Anterior cingulate cortex (tissue), 58 donors: ENCODE data around the gene THOC6.

Source experiments
- DNase-seq, 58 donors: peaks; one replicate each; lab custom pipeline; 2025; lab: John Stamatoyannopoulos, UW

The THOC6 gene

DNA sequence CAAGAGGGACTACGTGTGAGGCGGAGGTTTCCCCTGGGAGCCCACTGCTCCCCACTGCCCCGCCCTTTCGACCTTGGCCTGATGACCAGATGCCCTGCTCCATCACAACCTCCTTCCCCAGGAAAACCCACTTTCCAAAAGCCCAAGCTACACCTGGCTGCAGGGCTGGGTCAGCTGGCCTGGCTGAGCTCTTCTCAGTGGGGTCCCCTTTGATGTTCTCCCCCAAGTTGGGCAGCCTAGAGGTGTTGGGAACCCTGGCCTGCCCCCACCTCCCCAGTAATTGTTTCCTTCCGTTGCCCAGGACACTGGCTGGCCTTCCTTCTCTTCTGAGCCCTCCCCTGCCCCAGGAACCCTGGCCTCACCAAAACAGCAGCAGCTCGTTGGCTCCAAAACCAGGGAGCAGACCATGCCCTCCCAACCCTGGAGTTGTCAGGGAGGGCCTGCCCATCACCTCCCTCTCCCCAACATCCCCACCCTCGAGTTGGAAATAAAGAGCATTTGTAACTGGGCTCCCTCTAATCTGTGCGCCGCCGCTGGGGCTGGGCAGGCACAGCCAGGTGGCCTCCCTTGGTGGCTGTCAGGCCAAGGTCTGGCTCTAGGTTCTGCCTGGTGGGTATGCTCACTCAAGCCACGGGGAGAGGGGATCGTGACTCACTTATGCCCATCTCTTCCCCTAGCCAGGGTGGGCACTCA, 9.7 kb upstream of the THOC6 start:
- DNase-seq: no peak

DNA sequence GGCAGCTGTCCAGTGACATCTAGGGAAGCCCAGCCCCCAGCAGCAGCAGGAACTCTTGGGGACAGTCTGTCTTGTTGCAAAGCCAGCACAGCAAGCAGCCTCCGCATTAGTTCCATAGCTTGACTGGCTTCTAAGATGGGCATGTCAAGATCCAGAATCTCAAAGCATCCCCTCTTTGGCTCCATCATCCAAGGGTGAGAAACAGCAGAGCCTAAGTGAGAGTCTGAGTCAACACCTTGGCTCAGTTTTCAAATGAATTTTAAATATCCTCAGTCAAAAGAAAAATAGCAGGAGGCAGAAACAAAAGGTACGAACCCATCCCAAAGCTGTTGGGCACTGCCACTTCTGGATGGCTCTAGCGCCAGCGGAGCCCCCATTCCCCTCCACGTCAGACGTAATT, 8.9 kb upstream of the THOC6 start:
- DNase-seq: no peak

DNA sequence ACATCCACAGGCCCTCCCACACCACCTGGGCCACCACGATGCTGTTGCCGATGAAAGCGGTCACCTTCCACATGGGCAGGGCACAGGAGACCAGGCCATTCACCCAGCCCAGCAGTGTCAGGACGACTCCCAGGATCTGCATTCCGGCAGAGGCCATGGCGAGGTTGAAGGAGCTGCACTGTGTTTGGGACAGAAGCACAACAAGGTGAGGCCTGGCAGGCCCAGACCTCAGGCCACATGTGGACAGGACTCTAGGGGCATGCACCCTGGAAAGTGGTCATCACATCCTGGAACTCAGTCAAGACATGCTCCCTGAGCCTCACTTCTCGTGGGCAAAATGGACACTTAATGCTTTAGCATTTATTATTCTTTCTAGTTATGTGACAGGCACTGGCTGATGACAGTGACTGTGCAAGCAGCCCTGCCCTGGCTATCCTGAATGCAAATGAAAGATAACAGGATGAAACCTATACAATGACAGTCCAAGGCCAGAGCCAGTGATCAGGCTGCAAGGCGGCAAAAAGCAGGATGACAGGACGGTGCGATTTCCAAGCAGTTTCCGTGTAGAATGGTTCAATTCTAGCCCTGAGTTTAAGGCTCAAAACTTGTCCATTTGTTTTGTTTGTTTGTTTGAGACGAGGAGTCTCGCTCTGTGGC, 7.8 kb upstream of the THOC6 start:
- DNase-seq: no peak

DNA sequence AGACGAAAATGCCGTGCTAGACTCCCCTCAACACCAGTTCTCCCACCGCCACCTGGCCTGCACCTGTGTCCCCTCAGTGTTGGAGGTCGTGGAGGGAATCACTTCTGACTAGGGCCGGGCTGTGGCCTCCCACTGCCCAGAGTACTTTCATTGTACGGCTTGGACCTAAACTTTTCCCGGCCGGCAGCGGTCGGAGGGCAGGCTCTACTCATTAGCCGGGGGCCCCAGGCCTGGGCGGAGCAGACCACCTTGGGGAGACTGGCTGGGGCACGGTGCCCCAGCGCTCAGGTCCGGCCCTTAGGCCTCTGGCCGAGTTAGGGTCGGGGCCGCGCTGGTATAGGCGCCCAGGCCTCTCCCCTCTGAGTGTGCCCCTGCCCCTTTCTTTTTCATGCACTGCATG, 6.5 kb upstream of the THOC6 start:
- DNase-seq: no peak

DNA sequence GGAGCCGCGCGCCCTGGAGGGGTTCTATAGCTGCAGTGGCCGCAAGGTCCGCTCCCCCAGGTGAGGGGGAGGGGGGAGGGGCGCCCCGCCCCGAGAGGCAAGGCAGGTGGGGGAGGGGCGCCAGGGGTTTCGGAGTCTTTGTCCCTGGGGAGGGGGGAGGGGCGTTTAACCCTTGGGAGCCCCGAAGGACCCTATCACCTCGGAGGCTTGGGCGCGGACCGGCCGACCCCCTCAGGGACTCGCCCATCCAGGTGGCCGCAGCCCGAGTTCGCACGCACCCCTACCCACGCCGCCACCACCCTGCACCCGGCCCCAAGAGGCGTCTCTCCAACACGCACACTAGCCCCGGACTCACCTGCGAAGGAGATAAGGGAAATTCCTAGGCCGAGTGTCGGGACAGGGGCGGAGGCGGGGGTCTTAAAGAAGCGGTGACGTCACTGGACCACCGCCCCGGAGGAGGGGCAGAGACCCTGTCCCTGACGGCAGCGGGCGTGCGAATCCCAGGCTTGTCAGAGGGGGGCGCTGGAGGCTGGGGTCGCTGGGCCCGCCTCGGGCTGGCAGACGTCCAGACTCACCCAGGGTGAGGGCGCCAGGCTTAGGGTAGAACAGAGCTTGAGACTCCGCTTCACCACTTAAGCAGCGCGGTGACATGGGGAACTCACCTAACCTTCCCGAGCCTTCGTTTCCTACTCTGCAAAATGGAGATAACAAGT, 5.9 kb upstream of the THOC6 start, which contains the start of gene CLDN6:
Gene CLDN6, minus strand, starts transcription at position 390 of the 713 bp plus-strand sequence. CDS start 2,162 bp downstream, outside the sequence.
- DNase-seq: peak in 1 of 58 donors; percentile 16

DNA sequence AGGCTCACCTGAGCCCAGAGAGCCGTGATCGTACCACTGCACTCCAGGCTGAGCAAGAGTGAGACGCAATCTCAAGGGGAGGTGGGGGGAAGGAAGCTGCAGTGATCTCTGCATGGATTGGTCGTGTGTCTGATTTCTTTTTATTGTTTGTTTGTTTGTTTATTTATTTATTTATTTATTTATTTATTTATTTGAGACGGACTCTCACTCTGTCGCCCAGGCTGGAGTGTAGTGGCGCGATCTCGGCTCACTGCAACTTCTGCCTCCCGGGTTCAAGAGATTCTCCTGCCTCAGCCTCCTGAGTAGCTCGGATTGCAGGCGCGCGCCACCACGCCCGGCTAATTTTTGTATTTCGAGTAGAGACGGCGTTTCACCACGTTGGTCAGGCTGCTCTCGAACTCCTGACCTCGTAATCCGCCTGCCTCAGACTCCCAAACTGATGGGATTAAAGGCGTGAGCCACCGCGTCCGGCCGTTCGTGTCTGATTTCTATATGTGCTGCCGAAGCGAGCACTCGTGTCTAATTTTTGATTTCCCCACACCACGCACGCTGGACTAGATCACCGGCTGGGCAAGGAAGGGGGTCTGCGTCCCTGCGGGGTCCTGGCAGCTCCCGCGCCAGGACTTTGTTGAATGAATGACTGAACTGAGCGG, 4.1 kb upstream of the THOC6 start:
- no peak for DNase-seq

DNA sequence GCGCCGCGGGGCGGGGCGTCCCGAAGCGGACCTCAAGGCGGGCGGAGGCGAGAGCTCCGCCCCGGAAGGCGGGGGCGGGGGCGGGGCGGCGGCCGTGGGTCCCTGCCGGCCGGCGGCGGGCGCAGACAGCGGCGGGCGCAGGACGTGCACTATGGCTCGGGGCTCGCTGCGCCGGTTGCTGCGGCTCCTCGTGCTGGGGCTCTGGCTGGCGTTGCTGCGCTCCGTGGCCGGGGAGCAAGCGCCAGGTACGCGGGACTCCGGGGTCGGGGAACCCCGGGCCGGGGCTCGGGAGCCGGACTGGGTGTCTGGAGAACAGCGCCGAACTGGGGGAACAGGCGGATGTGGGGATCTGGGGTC, 3.6 kb upstream of the THOC6 start, which contains the start of gene TNFRSF12A:
Gene TNFRSF12A, plus strand, starts transcription at position 122 of the 357 bp plus-strand sequence. Its CDS starts 30 bp downstream, at position 152.
- peak in 32 of 58 donors; percentile 6 to 59 (median 26) for DNase-seq

DNA sequence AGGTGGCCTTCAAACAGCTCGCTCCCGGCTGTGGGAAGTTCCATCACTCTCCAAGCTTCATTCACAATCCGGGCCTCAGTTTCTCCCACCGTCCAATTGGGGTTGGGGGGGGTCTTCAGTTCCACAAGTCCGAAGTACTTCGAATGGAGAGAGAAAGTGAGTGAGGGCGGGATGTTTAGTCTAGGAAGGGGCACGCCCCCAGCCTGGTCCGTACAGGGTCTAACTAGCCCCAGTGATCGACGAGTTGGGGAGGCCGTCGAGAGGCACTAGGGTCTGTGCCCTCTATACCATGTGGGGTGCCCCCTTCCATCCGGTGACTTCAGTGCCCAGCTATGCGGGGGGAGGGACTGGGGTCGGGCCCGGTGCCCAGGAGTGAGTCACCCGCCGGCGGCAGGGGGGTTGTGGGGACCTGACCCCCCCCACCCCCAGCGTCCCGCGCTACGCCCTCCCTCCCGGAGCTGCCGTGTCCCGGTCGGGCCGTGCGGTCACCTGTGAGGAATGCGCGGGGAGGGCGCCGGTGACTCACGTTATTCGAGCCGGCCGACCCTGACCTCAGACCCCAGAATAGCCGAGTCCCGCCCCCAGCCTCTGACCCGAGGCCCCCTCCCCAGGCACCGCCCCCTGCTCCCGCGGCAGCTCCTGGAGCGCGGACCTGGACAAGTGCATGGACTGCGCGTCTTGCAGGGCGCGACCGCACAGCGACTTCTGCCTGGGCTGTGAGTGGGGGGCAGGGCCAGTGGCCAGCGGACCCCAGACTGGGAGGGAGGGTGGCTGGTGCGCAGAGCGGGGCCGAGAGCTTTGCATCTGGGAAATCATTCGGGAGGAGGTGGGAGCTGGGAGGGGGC, 3.0 kb upstream of the THOC6 start:
- peak in 18 of 58 donors; percentile 12 to 86 (median 37) for DNase-seq

DNA sequence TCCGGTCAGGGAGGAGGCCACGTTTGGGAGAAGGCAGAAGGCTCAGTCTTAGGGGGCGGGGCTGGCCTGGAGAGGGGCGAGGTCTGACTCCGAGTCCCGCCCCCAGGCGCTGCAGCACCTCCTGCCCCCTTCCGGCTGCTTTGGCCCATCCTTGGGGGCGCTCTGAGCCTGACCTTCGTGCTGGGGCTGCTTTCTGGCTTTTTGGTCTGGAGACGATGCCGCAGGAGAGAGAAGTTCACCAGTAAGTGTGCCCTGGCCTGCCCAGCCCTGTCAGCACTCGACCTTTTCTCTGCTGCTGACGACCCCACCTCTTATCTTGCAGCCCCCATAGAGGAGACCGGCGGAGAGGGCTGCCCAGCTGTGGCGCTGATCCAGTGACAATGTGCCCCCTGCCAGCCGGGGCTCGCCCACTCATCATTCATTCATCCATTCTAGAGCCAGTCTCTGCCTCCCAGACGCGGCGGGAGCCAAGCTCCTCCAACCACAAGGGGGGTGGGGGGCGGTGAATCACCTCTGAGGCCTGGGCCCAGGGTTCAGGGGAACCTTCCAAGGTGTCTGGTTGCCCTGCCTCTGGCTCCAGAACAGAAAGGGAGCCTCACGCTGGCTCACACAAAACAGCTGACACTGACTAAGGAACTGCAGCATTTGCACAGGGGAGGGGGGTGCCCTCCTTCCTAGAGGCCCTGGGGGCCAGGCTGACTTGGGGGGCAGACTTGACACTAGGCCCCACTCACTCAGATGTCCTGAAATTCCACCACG, 2.2 kb upstream of the THOC6 start:
- DNase-seq: peak in 17 of 58 donors; percentile 14 to 57 (median 25)

DNA sequence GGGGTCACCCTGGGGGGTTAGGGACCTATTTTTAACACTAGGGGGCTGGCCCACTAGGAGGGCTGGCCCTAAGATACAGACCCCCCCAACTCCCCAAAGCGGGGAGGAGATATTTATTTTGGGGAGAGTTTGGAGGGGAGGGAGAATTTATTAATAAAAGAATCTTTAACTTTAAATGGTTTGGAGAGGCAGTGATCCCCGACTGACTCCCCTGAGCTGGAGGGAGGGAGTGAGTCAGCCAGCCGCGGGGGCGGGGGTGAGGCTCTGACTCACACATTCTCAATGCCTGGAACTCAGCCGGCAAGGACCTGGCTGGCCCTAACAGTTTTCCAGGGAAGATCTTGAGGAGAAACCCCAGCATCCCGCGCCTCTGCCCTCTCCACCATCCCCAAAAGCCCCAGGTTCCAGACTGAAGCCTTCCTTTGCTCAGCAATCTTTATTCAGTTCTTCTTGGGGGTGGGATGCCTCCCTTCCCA, 1.6 kb upstream of the THOC6 start:
- peak in 49 of 58 donors; percentile 6 to 82 (median 39) for DNase-seq

DNA sequence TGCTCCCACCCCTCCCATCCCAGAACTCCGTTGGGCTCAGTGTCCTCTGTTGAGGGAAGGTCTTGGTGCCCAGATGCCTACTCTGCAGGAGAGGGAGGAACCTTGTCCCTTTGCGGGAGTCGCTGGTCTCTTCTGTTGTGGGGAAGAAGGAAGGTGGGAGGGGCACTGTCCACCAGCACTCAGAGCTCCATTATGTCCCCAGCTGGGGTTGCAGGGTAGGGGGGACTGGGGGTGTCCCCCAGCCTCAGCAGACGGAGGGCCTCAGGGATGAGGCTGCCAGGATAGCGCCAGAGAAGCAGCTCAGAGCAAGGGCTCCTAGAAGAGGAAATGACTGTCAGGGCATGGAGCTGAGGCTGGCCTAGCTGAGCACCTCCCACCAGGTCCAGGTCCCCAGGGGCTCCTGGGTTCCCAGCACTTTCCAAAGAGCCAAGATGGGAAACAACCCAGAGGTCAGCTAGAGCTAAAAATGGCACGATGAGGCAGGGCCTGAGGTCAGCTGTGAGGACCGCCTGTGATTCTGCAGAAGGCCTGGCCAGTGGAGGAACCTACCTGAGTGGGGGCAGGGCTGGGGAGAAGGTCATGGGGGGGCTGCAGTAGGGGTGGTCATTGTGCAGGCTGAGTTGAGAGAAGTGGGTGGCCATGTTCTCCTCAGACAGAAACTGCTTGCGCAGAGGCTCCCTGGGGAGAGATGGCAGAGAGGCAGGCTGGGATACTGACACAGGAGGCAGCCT, 986 bp upstream of the THOC6 start:
- peak in 1 of 58 donors; percentile 24 for DNase-seq

DNA sequence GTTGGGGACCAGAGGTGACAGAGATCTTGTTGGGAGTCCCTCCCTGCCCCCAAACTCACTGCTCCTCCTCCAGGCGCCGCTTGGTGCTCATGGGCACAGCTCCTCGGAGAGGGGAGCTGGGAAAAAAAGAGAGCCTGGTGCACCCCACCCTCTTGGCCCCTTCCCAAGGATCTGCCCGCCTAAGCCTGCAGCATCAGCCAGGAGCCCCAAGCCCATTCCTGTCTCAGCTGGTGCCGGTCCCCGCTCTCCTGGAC, 493 bp upstream of the THOC6 start:
- peak in 38 of 58 donors; percentile 22 to 77 (median 58) for DNase-seq

DNA sequence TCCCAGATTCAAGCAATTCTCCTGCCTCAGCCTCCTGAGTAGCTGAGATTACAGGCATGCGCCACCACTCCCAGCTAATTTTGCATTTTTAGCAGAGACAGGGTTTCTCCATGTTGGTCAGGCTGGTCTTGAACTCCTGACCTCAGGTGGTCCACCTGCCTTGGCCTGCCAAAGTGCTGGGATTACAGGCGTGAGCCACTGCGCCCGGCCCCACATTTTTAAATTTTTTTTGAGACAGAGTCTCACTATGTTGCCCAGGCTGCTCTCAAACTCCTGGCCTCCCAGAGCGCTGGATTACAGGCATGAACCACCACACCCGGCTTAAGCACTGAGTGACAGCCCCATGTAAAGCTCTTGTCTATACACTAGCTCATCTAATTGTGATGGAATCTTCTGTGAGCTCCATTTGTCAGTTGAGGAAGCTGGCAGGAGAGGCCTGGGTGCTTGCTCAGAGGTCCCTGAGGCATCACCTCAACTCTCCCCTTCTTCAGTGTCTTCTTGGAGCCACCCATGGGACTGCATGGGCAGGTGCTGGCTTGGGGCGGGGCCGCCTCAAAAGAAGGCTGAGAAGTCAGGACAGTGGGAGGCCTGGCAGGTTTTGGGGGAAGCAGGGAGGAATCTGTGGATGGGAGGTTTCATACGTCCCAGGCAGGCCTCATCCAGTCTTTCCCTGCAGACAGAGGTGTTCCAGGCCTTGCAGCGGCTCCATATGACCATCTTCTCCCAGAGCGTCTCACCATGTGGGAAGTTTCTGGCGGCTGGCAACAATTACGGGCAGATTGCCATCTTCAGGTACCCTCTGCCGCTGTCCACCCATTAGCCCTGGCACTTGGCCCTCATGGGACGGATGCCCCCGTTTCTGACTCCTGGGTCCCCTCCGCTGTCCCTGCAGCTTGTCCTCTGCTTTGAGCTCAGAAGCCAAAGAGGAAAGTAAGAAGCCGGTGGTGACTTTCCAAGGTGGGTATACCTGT, 1.5 kb downstream of the THOC6 start:
- no peak for DNase-seq

DNA sequence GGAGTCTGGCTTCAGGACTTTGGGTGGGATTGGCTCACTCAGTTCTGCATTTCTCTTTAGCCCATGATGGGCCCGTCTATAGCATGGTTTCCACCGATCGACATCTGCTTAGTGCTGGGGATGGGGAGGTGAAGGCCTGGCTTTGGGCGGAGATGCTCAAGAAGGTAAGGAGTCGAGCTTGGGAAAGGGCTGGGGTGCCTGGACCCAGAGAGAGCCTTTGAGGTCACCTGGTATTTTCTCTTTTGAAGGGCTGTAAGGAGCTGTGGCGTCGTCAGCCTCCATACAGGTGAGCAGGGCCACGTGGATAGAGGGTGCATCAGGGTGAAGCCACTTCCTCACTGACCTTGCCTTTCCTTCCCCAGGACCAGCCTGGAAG, 2.2 kb downstream of the THOC6 start:
- DNase-seq: no peak

DNA sequence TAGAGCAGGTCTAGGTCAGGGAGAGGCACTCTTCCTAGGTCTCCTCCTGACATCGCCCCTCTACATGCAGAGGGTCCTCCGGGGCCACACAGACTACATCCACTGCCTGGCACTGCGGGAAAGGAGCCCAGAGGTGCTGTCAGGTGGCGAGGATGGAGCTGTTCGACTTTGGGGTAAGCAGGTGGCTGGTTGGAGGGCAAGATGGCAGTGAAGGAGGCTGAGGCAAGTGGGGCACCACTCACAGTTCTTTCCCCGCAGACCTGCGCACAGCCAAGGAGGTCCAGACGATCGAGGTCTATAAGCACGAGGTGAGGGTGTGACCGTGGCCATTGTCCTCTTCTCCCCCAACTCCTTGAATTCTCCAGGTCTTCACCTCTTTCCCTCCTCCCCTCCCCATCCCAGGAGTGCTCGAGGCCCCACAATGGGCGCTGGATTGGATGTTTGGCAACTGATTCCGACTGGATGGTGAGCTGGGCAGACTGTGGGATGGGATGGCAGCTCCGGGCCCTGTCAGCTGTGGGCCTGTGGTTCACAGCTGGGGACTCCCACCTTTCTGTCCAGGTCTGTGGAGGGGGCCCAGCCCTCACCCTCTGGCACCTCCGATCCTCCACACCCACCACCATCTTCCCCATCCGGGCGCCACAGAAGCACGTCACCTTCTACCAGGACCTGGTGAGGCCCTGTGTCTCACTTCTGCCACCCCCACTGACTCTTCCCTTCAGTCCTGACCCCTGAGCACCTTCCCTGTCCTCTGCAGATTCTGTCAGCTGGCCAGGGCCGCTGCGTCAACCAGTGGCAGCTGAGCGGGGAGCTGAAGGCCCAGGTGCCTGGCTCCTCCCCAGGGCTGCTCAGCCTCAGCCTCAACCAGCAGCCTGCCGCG, 3.0 kb downstream of the THOC6 start:
- DNase-seq: no peak

DNA sequence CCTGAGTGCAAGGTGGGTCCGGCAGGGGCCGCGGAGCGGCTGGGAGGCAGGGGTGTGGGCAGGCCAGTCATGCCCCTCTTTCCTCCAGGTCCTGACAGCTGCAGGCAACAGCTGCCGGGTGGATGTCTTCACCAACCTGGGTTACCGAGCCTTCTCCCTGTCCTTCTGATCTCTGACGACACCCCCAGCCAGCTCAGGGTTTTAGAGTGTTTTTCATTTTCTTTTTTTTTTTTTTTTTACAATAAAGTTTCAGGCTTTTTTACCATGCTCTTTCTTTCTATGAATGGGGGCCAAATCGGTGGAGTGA, 3.6 kb downstream of the THOC6 start:
- DNase-seq: no peak
